DOHH2 (cell line): ENCODE data around the gene GINS2.

Experiments
- EZH2phosphoT487 ChIP-seq: fragments of 200-600 bp; sonication (generic); IDR thresholded peaks from 2 replicates; pipeline ENCODE4 v1.6.1; 2017; ENCODE audit warnings: borderline replicate concordance, mild to moderate bottlenecking, antibody characterized with exemption, low read length, moderate library complexity, mixed read lengths
- TF ChIP-seq, protein P1 (sequence below): fragments of 200-600 bp; sonication (generic); IDR thresholded peaks from one replicate; pipeline ENCODE4 v1.5.1; 2014; ENCODE audit warnings: antibody characterized with exemption, mild to moderate bottlenecking, low read depth, low read length; ENCODE audit not compliant: poor library complexity, severe bottlenecking

DNA sequence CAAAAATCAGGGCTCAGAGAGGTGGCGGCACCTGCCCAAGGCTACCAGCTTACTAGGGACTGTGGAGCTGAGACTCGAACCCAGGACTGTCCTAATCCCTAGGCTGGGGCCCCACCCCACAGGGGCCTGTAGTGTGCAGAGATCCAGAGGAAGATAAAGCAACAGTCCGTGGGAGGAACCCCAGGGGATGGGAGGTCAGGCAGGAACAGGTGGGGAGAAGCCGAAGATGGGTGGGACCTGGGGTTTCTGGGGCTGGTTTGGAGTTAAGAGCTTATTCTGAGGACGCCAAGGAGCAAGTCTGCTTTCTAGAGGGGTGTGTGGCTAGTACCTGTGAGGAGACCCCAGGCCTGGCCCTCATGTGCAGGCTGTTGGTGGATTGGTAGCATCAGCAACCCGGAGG is 47.2 kb upstream of the GINS2 start:
- TF ChIP-seq, protein P1, sequence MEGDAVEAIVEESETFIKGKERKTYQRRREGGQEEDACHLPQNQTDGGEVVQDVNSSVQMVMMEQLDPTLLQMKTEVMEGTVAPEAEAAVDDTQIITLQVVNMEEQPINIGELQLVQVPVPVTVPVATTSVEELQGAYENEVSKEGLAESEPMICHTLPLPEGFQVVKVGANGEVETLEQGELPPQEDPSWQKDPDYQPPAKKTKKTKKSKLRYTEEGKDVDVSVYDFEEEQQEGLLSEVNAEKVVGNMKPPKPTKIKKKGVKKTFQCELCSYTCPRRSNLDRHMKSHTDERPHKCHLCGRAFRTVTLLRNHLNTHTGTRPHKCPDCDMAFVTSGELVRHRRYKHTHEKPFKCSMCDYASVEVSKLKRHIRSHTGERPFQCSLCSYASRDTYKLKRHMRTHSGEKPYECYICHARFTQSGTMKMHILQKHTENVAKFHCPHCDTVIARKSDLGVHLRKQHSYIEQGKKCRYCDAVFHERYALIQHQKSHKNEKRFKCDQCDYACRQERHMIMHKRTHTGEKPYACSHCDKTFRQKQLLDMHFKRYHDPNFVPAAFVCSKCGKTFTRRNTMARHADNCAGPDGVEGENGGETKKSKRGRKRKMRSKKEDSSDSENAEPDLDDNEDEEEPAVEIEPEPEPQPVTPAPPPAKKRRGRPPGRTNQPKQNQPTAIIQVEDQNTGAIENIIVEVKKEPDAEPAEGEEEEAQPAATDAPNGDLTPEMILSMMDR, result no peak
- TF ChIP-seq EZH2phosphoT487, result no peak
